ENCODE results near the gene PPWD1.
A peak's percentile ranks its signal among the peaks of the same experiment; 100 is the strongest.
"Not testable (repeated sequence)": the region's sequence is repeated elsewhere in the genome, so short reads cannot be mapped to it uniquely, and the experiment has no call there.

PPWD1 gene

GRCh38 chr5:65562731-65563701, at the start of gene PPWD1, which contains the start of gene CENPK:
TSS of gene PPWD1 (plus strand) at chr5:65563296. CDS start at chr5:65563311, 15 bp downstream.
TSS of gene CENPK (minus strand) at chr5:65563168. CDS start at chr5:65554907, 8,261 bp downstream.
- peak; percentile 95 for DNase-seq

GRCh38 chr5:65525726-65526125, 37.4 kb upstream of the PPWD1 start:
- DNase-seq = no peak

GRCh38 chr5:65530904-65531303, 32.2 kb upstream of the PPWD1 start:
- no peak for DNase-seq

GRCh38 chr5:65535529-65535987, 27.5 kb upstream of the PPWD1 start:
- no peak for DNase-seq

GRCh38 chr5:65539827-65540226, 23.3 kb upstream of the PPWD1 start:
- no peak for DNase-seq

- DNase-seq = no peak
Measured at GRCh38 chr5:65544473-65544872, 18.6 kb upstream of the PPWD1 start.

GRCh38 chr5:65546141-65546540, 17.0 kb upstream of the PPWD1 start:
- no peak for DNase-seq

- DNase-seq = no peak
Measured at GRCh38 chr5:65548281-65548680, 14.8 kb upstream of the PPWD1 start.

- DNase-seq = no peak
Measured at GRCh38 chr5:65553941-65554340, 9.2 kb upstream of the PPWD1 start.

- no peak for DNase-seq
Measured at GRCh38 chr5:65555287-65555686, 7.8 kb upstream of the PPWD1 start.

GRCh38 chr5:65556181-65556580, 6.9 kb upstream of the PPWD1 start:
- no peak for DNase-seq

- DNase-seq = no peak
Measured at GRCh38 chr5:65556718-65557117, 6.4 kb upstream of the PPWD1 start.

GRCh38 chr5:65563777-65564176, 681 bp downstream of the PPWD1 start:
- DNase-seq = no peak

GRCh38 chr5:65566505-65566904, 3.4 kb downstream of the PPWD1 start:
- no peak for DNase-seq

GRCh38 chr5:65570598-65571226, 7.6 kb downstream of the PPWD1 start:
- no peak for DNase-seq

- DNase-seq = no peak
Measured at GRCh38 chr5:65577141-65577540, 14.0 kb downstream of the PPWD1 start.

GRCh38 chr5:65588694-65589093, 25.6 kb downstream of the PPWD1 start:
- no peak for DNase-seq

- not testable (repeated sequence) for DNase-seq
Measured at GRCh38 chr5:65601761-65602160, 38.7 kb downstream of the PPWD1 start.

GRCh38 chr5:65611524-65611923, 48.4 kb downstream of the PPWD1 start:
- DNase-seq = no peak

- DNase-seq = no peak
Measured at GRCh38 chr5:65612298-65612907, 49.3 kb downstream of the PPWD1 start.

- DNase-seq = no peak
Measured at GRCh38 chr5:65620021-65620420, 56.9 kb downstream of the PPWD1 start.

GRCh38 chr5:65621961-65622360, 58.9 kb downstream of the PPWD1 start:
- DNase-seq = not testable (repeated sequence)

GRCh38 chr5:65623482-65623881, 60.4 kb downstream of the PPWD1 start:
- no peak for DNase-seq
